Measurements from ENCODE around the gene UGGT1. TPM values are rescaled to one million over a fixed set of nuclear protein-coding genes. Genes with fewer than 3 reads are reported as not detected.

Gene UGGT1
- total RNA-seq, 1 experiment from 2014 or later = 55.9 TPM

DNA sequence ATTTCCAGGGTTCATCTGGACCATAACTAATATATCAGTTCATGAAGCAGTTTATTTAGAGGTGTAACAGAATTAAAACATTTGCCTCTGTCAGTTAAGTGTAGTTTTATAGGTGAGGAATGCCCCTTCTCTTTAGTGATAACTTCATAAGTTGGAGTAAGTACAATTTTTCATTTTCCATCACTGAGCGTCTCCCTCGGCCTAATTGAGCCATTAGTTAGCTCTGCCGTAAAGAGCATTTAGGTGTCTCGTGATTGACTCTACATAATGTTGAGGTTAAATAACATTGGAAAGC, 88.4 kb downstream of the UGGT1 start:
- Histone ChIP-seq H2BK5ac (ENCODE audit: insufficient read length, low read length) (no peak overlapping the region), H3K79me2 (ENCODE audit: insufficient read depth, low read length) (no peaks in the 10 kb centered on the region), H2AFZ (ENCODE audit: low read length) (no peak overlapping the region), H3T11ph (ENCODE audit: low read length) (no peak overlapping the region), H3K56ac (ENCODE audit: insufficient read length, low read depth, low read length) (no peak overlapping the region), H3K9me3 (ENCODE audit: control insufficient read depth, low read depth, low read length) (no peaks in the 10 kb centered on the region), H4K20me1 (ENCODE audit: control insufficient read depth, insufficient read depth, insufficient read length) (no peaks in the 10 kb centered on the region), H2BK12ac (ENCODE audit: insufficient read length, low read depth, low read length) (no peak overlapping the region), H3K23me2 (ENCODE audit: insufficient read length, low read depth, low read length, poor library complexity, severe bottlenecking) (no peaks in the 10 kb centered on the region), H3K4me1 (ENCODE audit: insufficient read depth, low read length) (no peaks in the 10 kb centered on the region), H3K27ac (ENCODE audit: insufficient read length, low read depth, low read length) (no peak overlapping the region), H2BK120ac (ENCODE audit: low read depth, low read length, poor library complexity, severe bottlenecking) (no peak overlapping the region), H2AK5ac (ENCODE audit: insufficient read length, low read length) (no peak overlapping the region), H4K5ac (ENCODE audit: insufficient read length, low read depth, low read length) (no peak overlapping the region), H2BK15ac (ENCODE audit: low read depth, low read length) (no peak overlapping the region), H3K14ac (ENCODE audit: insufficient read depth, low read length) (no peak overlapping the region), H4K91ac (ENCODE audit: insufficient read length, low read depth, low read length) (no peak overlapping the region), H3K9ac (ENCODE audit: extremely low read depth, insufficient read length, low read length) (no peak overlapping the region), H3K79me1 (ENCODE audit: insufficient read depth, low read depth, low read length, poor library complexity, severe bottlenecking) (no peaks in the 10 kb centered on the region), H3K23ac (ENCODE audit: insufficient read length, low read depth, low read length) (no peak overlapping the region), H3K4ac (ENCODE audit: low read depth, low read length) (no peak overlapping the region), H3K27me3 (ENCODE audit: insufficient read depth, low read length) (no peaks in the 10 kb centered on the region), H2BK20ac (ENCODE audit: low read depth, low read length, poor library complexity, severe bottlenecking) (no peak overlapping the region), H4K8ac (replicated peaks; ENCODE audit: insufficient read length, low read depth, low read length) (no peak overlapping the region), H3K18ac (ENCODE audit: insufficient read length, low read depth, low read length) (no peak overlapping the region), H3K4me2 (ENCODE audit: insufficient read depth, insufficient read length, low read length) (no peak overlapping the region)
- TF ChIP-seq, protein P1, sequence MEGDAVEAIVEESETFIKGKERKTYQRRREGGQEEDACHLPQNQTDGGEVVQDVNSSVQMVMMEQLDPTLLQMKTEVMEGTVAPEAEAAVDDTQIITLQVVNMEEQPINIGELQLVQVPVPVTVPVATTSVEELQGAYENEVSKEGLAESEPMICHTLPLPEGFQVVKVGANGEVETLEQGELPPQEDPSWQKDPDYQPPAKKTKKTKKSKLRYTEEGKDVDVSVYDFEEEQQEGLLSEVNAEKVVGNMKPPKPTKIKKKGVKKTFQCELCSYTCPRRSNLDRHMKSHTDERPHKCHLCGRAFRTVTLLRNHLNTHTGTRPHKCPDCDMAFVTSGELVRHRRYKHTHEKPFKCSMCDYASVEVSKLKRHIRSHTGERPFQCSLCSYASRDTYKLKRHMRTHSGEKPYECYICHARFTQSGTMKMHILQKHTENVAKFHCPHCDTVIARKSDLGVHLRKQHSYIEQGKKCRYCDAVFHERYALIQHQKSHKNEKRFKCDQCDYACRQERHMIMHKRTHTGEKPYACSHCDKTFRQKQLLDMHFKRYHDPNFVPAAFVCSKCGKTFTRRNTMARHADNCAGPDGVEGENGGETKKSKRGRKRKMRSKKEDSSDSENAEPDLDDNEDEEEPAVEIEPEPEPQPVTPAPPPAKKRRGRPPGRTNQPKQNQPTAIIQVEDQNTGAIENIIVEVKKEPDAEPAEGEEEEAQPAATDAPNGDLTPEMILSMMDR (conservative IDR thresholded peaks at IDR 0.05) = no peak; the same call in 1 of the 3 replicates
- no peak for DNase-seq
- no peaks in the 10 kb centered on the region for H3K4me1 Mint-ChIP-seq
- no peaks in the 10 kb centered on the region for H3K9me3 Mint-ChIP-seq
- no peak overlapping the region for H3K27ac Mint-ChIP-seq
- H3K27me3 Mint-ChIP-seq (ENCODE audit: low read depth) = no peaks in the 10 kb centered on the region
- H3K4me3 Mint-ChIP-seq = no peak overlapping the region
- peaks cover 24 to 85% (median 60%) of the 10 kb centered on the region in 3 experiments; a peak in 6 of 7 replicates for H3K36me3 Mint-ChIP-seq (ENCODE audit: insufficient read depth in 1 of 3, low read depth in 3 of 3)
- WGBS (ENCODE audit: extremely low coverage, insufficient read length, low lambda C conversion rate) = no CpG with 5 or more reads among the region's 4 CpGs

Measured in H9 (cell line).